Hepatocyte (in vitro differentiated cells): ENCODE results near the gene SNX19.
A peak's percentile ranks its signal among the peaks of the same experiment; 100 is the strongest.

Experiments used
- EZH2phosphoT487 ChIP-seq: fragments of 200-600 bp; sonication (generic); IDR thresholded peaks from one replicate; pipeline ENCODE4 v1.6.1; 2018; ENCODE audit warnings: antibody characterized with exemption, mild to moderate bottlenecking, low read depth, moderate library complexity; ENCODE audit not compliant: unreplicated experiment, severe bottlenecking
- TF ChIP-seq, protein P1 (sequence below): fragments of 200-600 bp; sonication (generic); IDR thresholded peaks from 2 replicates; pipeline ENCODE4 v1.5.1; 2016; ENCODE audit warnings: antibody characterized with exemption, mild to moderate bottlenecking; ENCODE audit not compliant: poor library complexity

- TF ChIP-seq, protein P1, sequence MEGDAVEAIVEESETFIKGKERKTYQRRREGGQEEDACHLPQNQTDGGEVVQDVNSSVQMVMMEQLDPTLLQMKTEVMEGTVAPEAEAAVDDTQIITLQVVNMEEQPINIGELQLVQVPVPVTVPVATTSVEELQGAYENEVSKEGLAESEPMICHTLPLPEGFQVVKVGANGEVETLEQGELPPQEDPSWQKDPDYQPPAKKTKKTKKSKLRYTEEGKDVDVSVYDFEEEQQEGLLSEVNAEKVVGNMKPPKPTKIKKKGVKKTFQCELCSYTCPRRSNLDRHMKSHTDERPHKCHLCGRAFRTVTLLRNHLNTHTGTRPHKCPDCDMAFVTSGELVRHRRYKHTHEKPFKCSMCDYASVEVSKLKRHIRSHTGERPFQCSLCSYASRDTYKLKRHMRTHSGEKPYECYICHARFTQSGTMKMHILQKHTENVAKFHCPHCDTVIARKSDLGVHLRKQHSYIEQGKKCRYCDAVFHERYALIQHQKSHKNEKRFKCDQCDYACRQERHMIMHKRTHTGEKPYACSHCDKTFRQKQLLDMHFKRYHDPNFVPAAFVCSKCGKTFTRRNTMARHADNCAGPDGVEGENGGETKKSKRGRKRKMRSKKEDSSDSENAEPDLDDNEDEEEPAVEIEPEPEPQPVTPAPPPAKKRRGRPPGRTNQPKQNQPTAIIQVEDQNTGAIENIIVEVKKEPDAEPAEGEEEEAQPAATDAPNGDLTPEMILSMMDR, result peak; percentile 100
- TF ChIP-seq EZH2phosphoT487, result no peak
Observed at GRCh38 chr11:130861902-130862860, 54.1 kb downstream of the SNX19 start.
